PC-3 (cell line): ENCODE data around the gene NPIPA8. TPM values are rescaled to one million over a fixed set of nuclear protein-coding genes. Genes with fewer than 3 reads are reported as not detected.
"Not testable (repeated sequence)": the region's sequence is repeated elsewhere in the genome, so short reads cannot be mapped to it uniquely, and the experiment has no call there.

Source experiments
- ATAC-seq: fragments of 200-7000 bp; cut with Tn5 transposase; 2 replicates; pipeline ENCODE4 v1.9.1; 2020; ENCODE audit warnings: mild to moderate bottlenecking, moderate library complexity
- BruUV-seq: library from RNA; stranded (reverse); fragments of 400-500 nt; replicated peaks from 2 replicates; lab custom pipeline; 2021; lab: Mats Ljungman, UMichigan
- CTCF ChIA-PET: fragments of 300-600 bp; sonication (Branson Sonifier 250); formaldehyde crosslinking; loops from one replicate; lab custom pipeline; 2022; ENCODE audit warnings: antibody characterized with exemption; lab: Charles Lee
- POLR2A ChIA-PET: fragments of 300-600 bp; sonication (Branson Sonifier 250); formaldehyde crosslinking; loops from one replicate; lab custom pipeline; 2022; ENCODE audit warnings: antibody characterized with exemption; ENCODE audit not compliant: unreplicated experiment; lab: Charles Lee
- DNase-seq: peaks from one replicate; pipeline ENCODE4 v3.0.0-alpha.2; 2015
- H2AFZ ChIP-seq: fragments of 300-600 bp; sonication (generic); 2 replicates; pipeline ENCODE4 v1.6.0; 2016; ENCODE audit warnings: antibody characterized with exemption, low read length
- H3F3A ChIP-seq: fragments of 300-600 bp; sonication (generic); one replicate; pipeline ENCODE4 v1.6.0; 2017; ENCODE audit warnings: antibody characterized with exemption, low read length, control low read depth, mild to moderate bottlenecking; ENCODE audit not compliant: unreplicated experiment
- H3K27ac ChIP-seq: fragments of 300-600 bp; sonication (generic); 2 replicates; pipeline ENCODE4 v1.5.1; 2016; ENCODE audit warnings: mild to moderate bottlenecking, low read length
- H3K27me3 ChIP-seq: fragments of 300-600 bp; sonication (generic); 2 replicates; pipeline ENCODE4 v1.6.1; 2016; ENCODE audit warnings: low read length, mixed read lengths
- H3K36me3 ChIP-seq: fragments of 300-600 bp; sonication (generic); 2 replicates; pipeline ENCODE4 v1.6.1; 2016; ENCODE audit warnings: low read depth, mixed run types, low read length, mixed read lengths
- H3K4me1 ChIP-seq: fragments of 300-600 bp; sonication (generic); 2 replicates; pipeline ENCODE4 v1.5.1; 2016; ENCODE audit warnings: low read length; ENCODE audit not compliant: insufficient read depth
- H3K4me2 ChIP-seq: fragments of 300-600 bp; sonication (generic); 2 replicates; pipeline ENCODE4 v1.6.0; 2016; ENCODE audit warnings: low read length
- H3K4me3 ChIP-seq: fragments of 300-600 bp; sonication (generic); 2 replicates; pipeline ENCODE4 v1.5.1; 2016; ENCODE audit warnings: mild to moderate bottlenecking, low read length, mixed read lengths
- H3K79me2 ChIP-seq: fragments of 300-600 bp; sonication (generic); 2 replicates; pipeline ENCODE4 v1.6.1; 2017; ENCODE audit warnings: low read length, mixed read lengths
- H3K9ac ChIP-seq: fragments of 300-600 bp; sonication (generic); 2 replicates; pipeline ENCODE4 v1.6.0; 2016; ENCODE audit warnings: mild to moderate bottlenecking, low read length
- H3K9me2 ChIP-seq: fragments of 300-600 bp; sonication (generic); replicated peaks from 2 replicates; pipeline ENCODE4 v1.6.1; 2016; ENCODE audit warnings: mixed run types, low read length, mixed read lengths
- H3K9me3 ChIP-seq: fragments of 300-600 bp; sonication (generic); 2 replicates; pipeline ENCODE4 v1.6.1; 2016; ENCODE audit warnings: low read length, mixed read lengths
- H4K20me1 ChIP-seq: fragments of 300-600 bp; sonication (generic); 2 replicates; pipeline ENCODE4 v1.6.1; 2016; ENCODE audit warnings: low read length, mixed read lengths
- intact Hi-C: fragments of 100-400 bp; cut with micrococcal nuclease; formaldehyde crosslinking; loops from 2 replicates; pipeline ENCODE4 v1.9.0; 2023
- total RNA-seq: library from RNA; depleted of rRNA; stranded (reverse); fragments of >200 nt; gene quantifications from 2 replicates; pipeline ENCODE4 v1.2.3, GENCODE V29; 2014

NPIPA8 gene
- total RNA-seq, 1 experiment from 2014 or later, result not detected

DNA sequence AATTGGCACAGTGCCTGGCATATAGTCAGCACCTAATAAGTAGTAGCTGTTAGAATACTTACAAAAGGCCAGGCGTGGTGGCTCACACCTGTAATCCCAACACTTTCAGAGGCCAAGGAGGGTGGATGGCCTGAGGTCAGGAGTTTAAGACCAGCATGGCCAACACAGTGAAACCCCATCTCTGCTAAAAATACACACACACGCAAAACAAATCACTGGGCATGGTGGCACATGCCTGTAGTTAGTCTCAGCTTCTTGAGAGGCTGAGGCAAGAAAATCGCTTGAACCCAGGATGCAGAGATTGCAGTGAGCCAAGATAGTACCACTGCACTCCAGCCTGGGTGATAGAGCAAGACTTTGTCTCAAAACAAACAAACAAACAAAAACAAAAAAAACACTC is 29.3 kb downstream of the NPIPA8 start:
- DNase-seq, H3F3A ChIP-seq, H3K4me1 ChIP-seq, intact Hi-C loops, H3K4me2 ChIP-seq, H3K27ac ChIP-seq, ATAC-seq, H2AFZ ChIP-seq, CTCF ChIA-PET, H3K27me3 ChIP-seq, H3K9me2 ChIP-seq, POLR2A ChIA-PET, BruUV-seq, H3K9me3 ChIP-seq, H3K9ac ChIP-seq, H3K36me3 ChIP-seq, H3K4me3 ChIP-seq, H3K79me2 ChIP-seq, H4K20me1 ChIP-seq: not testable (repeated sequence)

DNA sequence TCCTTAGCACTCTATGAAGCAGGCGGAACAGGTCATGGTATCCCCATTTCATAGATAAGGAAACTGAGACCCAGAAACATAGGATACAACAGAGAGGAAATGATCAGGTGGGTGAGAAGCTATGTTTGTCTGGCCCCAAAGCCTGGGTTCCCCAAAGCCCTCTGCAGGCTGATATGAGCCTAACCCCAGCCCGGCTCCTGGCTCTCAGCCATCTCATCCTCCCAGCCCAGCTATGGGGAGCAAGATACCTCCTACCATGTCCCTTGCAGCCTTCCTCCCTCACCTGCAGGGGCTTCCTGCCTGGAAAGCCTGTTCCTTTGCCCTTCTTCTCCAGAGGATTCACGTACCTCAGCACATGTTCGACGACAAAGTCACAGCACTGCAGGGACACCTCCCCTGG is 30.5 kb downstream of the NPIPA8 start:
- H3K9me2 ChIP-seq, H3F3A ChIP-seq, CTCF ChIA-PET, H3K79me2 ChIP-seq, ATAC-seq, H3K27ac ChIP-seq, intact Hi-C loops, H3K4me3 ChIP-seq, POLR2A ChIA-PET, H3K4me1 ChIP-seq, H2AFZ ChIP-seq, H3K27me3 ChIP-seq, H4K20me1 ChIP-seq, H3K9ac ChIP-seq, H3K36me3 ChIP-seq, H3K9me3 ChIP-seq, DNase-seq, H3K4me2 ChIP-seq, BruUV-seq: not testable (repeated sequence)

DNA sequence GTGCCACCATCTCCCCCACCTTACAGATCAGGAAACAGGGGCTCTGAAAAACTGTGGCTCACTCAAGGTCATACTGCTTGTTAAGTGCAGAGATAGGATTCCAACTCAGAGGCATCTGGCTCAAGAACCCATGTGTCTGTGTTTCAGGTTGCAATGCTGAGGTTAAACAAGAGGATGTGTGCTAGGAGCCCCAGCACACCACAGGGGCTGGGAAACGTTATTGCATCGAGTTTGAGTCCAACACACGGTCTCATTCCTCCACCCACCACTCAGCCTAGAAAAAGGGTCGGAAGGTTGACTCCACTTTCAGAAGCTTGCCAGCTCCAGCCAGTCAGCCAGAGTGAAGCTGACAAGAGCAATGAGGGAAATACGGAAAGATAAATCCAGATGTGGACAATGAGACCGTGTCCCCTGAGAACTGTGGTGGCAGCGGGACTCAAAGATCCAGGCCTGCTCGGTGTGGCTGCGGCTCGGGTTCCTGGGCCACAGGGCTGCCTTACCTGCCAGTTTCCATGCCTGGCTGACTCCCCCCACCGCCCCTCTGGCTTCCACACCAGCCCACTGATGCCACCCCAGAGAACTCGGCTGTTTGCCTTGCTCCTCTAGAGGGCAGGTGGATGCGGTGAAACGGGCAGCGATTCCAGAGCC is 33.4 kb downstream of the NPIPA8 start:
- ATAC-seq, H2AFZ ChIP-seq, H3F3A ChIP-seq, H3K36me3 ChIP-seq, H3K4me1 ChIP-seq, BruUV-seq, H4K20me1 ChIP-seq, H3K27me3 ChIP-seq, POLR2A ChIA-PET, DNase-seq, intact Hi-C loops, CTCF ChIA-PET, H3K4me2 ChIP-seq, H3K9me2 ChIP-seq, H3K27ac ChIP-seq, H3K4me3 ChIP-seq, H3K9ac ChIP-seq, H3K9me3 ChIP-seq, H3K79me2 ChIP-seq: not testable (repeated sequence)

DNA sequence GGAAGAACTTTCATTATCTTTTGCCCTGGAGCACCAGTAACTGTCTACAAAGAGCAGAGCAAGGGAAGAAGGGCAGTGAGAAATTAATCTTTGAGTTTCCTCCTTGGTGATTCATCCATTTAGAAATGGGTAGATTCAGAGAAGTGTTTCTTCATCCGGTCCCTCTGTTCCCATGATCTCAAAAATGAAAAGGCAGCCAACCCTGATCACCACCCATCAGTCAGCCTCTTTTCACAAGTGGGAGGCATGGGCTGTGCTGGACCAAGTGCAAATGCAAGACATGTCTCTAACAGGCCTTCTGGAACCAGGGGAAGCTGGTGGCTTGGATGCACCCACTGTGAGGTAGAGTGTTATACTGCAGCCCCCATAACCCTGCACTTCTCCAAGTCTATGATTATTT is 38.8 kb downstream of the NPIPA8 start:
- BruUV-seq, intact Hi-C loops: not testable (repeated sequence)

DNA sequence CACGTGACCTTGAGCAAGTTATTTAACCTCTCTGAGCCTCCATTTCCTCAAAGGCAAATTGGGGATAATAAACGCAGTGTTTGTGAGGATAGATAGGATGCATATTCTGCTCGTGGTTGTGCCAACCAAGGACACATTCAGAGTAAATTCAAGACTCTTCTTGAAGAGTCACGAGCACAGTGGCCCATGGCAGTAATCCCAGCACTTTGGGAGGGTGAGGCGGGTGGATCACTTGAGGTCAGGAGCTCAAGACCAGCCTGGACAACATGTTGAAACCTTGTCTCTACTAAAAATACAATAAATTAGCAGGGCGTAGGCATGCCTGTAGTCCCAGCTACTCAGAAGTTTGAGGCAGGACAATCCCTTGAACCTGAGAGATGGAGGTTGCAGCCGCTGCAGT is 39.6 kb downstream of the NPIPA8 start:
- H3K4me3 ChIP-seq, DNase-seq, ATAC-seq, H3K9me2 ChIP-seq, H3K9me3 ChIP-seq, H2AFZ ChIP-seq, H3K4me2 ChIP-seq, intact Hi-C loops, H3K9ac ChIP-seq, H3K27ac ChIP-seq, H3K4me1 ChIP-seq, BruUV-seq, POLR2A ChIA-PET, H4K20me1 ChIP-seq, H3K36me3 ChIP-seq, H3K27me3 ChIP-seq, H3F3A ChIP-seq, H3K79me2 ChIP-seq, CTCF ChIA-PET: not testable (repeated sequence)

More for the DNA sequence above, 38.8 kb downstream of the NPIPA8 start:
- H3K4me1 ChIP-seq, H3K27me3 ChIP-seq, POLR2A ChIA-PET, ATAC-seq, H2AFZ ChIP-seq, H3K9me3 ChIP-seq, H3K9me2 ChIP-seq, H3F3A ChIP-seq, DNase-seq, H4K20me1 ChIP-seq, CTCF ChIA-PET, H3K79me2 ChIP-seq, H3K4me3 ChIP-seq, H3K36me3 ChIP-seq, H3K9ac ChIP-seq, H3K4me2 ChIP-seq, H3K27ac ChIP-seq: not testable (repeated sequence)

DNA sequence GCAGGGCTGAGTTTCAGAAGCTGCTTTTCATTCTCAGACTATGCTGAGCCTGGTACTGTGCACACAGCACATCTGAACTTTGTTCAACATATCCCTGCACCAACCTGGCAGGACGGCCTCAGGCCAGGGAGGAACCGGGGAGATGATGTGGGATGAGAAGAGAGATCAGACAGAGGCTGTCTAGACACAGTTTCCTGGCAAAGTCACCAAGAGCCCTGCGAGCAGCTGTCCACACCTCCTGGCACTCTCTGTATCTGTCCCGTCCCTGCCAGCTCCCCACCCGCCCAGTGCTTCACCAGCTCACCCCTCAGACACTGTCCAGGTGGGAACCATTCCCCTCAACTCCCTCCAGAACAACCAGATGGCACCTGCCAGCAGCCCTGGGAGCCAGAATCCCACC is 42.2 kb downstream of the NPIPA8 start:
- H4K20me1 ChIP-seq, ATAC-seq, H2AFZ ChIP-seq, H3K79me2 ChIP-seq, H3K27ac ChIP-seq, H3K9me3 ChIP-seq, intact Hi-C loops, CTCF ChIA-PET, H3K9ac ChIP-seq, BruUV-seq, H3K4me2 ChIP-seq, H3K9me2 ChIP-seq, H3K4me1 ChIP-seq, H3K4me3 ChIP-seq, H3K36me3 ChIP-seq, POLR2A ChIA-PET, H3F3A ChIP-seq, H3K27me3 ChIP-seq, DNase-seq: not testable (repeated sequence)
